Hair follicle dermal papilla cell (primary cell): Measurements from ENCODE around the gene KCNS3. TPM values are rescaled to one million over a fixed set of nuclear protein-coding genes. Genes with fewer than 3 reads are reported as not detected.

Experiments used
- total RNA-seq: library from RNA; depleted of rRNA; stranded (reverse); fragments of >200 nt; gene quantifications from 2 replicates; pipeline ENCODE4 v1.2.3, GENCODE V29; 2012

The KCNS3 gene, protein sequence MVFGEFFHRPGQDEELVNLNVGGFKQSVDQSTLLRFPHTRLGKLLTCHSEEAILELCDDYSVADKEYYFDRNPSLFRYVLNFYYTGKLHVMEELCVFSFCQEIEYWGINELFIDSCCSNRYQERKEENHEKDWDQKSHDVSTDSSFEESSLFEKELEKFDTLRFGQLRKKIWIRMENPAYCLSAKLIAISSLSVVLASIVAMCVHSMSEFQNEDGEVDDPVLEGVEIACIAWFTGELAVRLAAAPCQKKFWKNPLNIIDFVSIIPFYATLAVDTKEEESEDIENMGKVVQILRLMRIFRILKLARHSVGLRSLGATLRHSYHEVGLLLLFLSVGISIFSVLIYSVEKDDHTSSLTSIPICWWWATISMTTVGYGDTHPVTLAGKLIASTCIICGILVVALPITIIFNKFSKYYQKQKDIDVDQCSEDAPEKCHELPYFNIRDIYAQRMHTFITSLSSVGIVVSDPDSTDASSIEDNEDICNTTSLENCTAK
- 1.3 and 2.4 TPM in 2 replicates for total RNA-seq

DNA sequence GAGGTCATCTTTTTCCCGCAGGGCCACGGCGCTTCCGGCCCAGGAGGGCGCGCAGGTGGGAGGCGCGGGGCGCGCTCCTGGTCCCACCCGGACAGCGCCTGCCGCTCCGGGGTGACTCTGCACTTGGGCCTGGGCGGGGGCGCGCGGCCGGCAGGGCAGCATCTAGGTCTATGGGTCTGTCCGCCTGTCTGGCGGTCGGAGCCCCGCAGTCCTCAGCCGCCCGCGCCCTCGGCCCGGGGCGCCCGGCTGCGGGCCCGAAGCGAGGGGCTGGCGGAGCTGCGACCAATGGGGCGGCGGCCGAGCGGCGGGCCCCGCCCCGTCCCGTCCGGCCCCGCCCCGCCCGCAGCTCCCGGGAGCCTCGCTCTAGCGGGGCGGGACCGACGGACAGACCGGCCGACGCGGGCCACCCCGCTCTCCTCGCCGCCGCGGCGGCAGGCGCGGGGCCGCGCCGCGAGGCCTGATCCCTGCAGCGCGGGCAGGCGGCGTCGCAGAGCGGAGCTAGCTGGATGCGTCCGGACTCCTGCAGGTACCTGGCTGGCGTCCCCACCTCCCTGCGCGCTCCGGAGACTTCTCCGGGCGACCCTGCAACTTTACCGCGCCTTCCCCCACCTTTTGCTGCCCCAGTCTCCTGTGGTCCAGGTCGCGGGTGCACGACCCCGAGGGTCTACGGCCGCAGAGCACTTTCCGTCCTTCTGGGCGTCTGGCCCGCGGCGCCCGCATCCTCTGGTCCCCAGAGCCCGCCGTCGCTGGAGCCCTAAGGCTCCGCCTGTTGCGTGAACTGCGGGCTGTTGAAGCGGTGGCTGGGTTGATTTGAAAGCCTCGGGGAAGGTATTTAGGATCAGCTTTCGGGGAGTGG, at the start of gene KCNS3:
Gene KCNS3, plus strand, starts transcription at position 387 of the 856 bp plus-strand sequence. CDS start 52,342 bp downstream, outside the sequence.

Other genes starting within 250 kb of the KCNS3 start
- 17.6 and 19.1 TPM in 2 replicates for gene SMC6, start 124.9 kb upstream of the KCNS3 start, total RNA-seq
- 9.4 and 14.1 TPM in 2 replicates for gene GEN1, start 124.5 kb upstream of the KCNS3 start, total RNA-seq
- gene MSGN1, start 62.2 kb upstream of the KCNS3 start, total RNA-seq, result not detected in 2 replicates